ENCODE measurements around the gene ZNF654. TPM values are rescaled to one million over a fixed set of nuclear protein-coding genes. Genes with fewer than 3 reads are reported as not detected.

ZNF654 gene
- total and polyA plus RNA-seq, 9 of the 15 experiments (the other 6 are each of a cell fraction or from before 2014, with no cell fraction given), result 2.4 to 8.6 (median 5.1) TPM

GRCh38 chr3:88044411-88044810 lies 14.6 kb upstream of the ZNF654 start:
- Histone ChIP-seq H3K9me3 (replicated peaks; ENCODE audit: control insufficient read depth, insufficient read depth, low read depth, low read length) (no peaks in the 10 kb centered on the region), H3K79me2 (ENCODE audit: control insufficient read depth, insufficient read depth, low read length) (no peaks in the 10 kb centered on the region), H3K9ac (ENCODE audit: insufficient read depth in 1 of 2, low read depth in 2 of 2, low read length in 2 of 2) (no peak overlapping the region), H3K4me2 (ENCODE audit: insufficient read depth, low read length) (no peak overlapping the region), H2AFZ (ENCODE audit: low read depth, low read length) (no peak overlapping the region), H3K4me3 (no peak overlapping the region), H4K20me1 (replicated peaks; ENCODE audit: control insufficient read depth, insufficient read depth, low read length) (no peaks in the 10 kb centered on the region), H3K27me3 (ENCODE audit: control insufficient read depth in 2 of 2, insufficient read depth in 2 of 2, low read length in 2 of 2) (no peaks in the 10 kb centered on the region), H3K9me1 (ENCODE audit: control insufficient read depth, insufficient read depth, low read length) (no peaks in the 10 kb centered on the region), H3K27ac (ENCODE audit: extremely low read depth, low read depth, low read length) (no peak overlapping the region), H3K36me3 (ENCODE audit: control insufficient read depth, insufficient read depth, low read length) (no peaks in the 10 kb centered on the region), H3K4me1 (replicated peaks in 1 of 2; ENCODE audit: control insufficient read depth in 2 of 2, insufficient read depth in 2 of 2, low read length in 2 of 2) (no peaks in the 10 kb centered on the region)
- intact Hi-C loops (cut with micrococcal nuclease) (no loop called here), in situ Hi-C loops (cut with MboI) (no loop called here)
- POLR2A ChIA-PET, result no interaction called here
- TF ChIP-seq PBX2 (CRISPR knock-in tag; IDR thresholded peaks at IDR 0.05; ENCODE audit: low read depth), result no peak
- peak; percentile 53; the same call in 1 of the 2 replicates for TF ChIP-seq PBX2 (tag; conservative IDR thresholded peaks at IDR 0.05; ENCODE audit: low read depth)
- TF ChIP-seq MEIS2 (IDR thresholded peaks at IDR 0.05; ENCODE audit: partially characterized antibody), result peak; percentile 79
- TF ChIP-seq ARNT (IDR thresholded peaks at IDR 0.05), result no peak
- TF ChIP-seq ZNF277 (CRISPR knock-in tag; IDR thresholded peaks at IDR 0.05; ENCODE audit: borderline replicate concordance), result no peak
- TF ChIP-seq BCLAF1 (IDR thresholded peaks at IDR 0.05; ENCODE audit: borderline replicate concordance in 1 of 2, control insufficient read depth in 1 of 2, low read depth in 2 of 2, low read length in 1 of 2), result no peak
- TF ChIP-seq PKNOX1 (IDR thresholded peaks at IDR 0.05), result peak; percentile 61; the same call in 1 of the 2 replicates
- TF ChIP-seq ETV1 (tag; conservative IDR thresholded peaks at IDR 0.05; ENCODE audit: low read depth), result peak; percentile 42; the same call in 1 of the 2 replicates
- TF ChIP-seq STAT6 (CRISPR knock-in tag; IDR thresholded peaks at IDR 0.05), result no peak
- TF ChIP-seq SRF (CRISPR knock-in tag; IDR thresholded peaks at IDR 0.05), result 0 out of 4 replicates have a peak, but pooled peaks of 1 of the 2 experiments have one; percentile 22
- DNase-seq (ENCODE audit: extremely low read depth in 1 of 4, low spot score in 3 of 4), result no peak
- no TSS peak for BruUV-seq (replicated peaks)
- FAIRE-seq, result no peak
- no peak for ATAC-seq
- CTCF ChIA-PET (ENCODE audit: low intra/inter-chr PET ratio), result no interaction called here
- 0% methylated on average over 1 of the region's 1 CpG for WGBS (ENCODE audit: insufficient coverage, low coverage, missing lambda C conversion rate)

All from K562 (cell line).